HS-5 (cell line): Measurements from ENCODE around the gene SHISA9.

Experiments used
- DNase-seq: peaks from one replicate; pipeline ENCODE4 v3.0.0-alpha.2; 2012; ENCODE audit warnings: low read depth

Gene SHISA9

GRCh38 chr16:13181432-13181831 lies 280.0 kb downstream of the SHISA9 start:
- no peak for DNase-seq

GRCh38 chr16:13186813-13187212 lies 285.4 kb downstream of the SHISA9 start:
- DNase-seq: no peak

GRCh38 chr16:13189250-13189649 lies 287.9 kb downstream of the SHISA9 start:
- no peak for DNase-seq

GRCh38 chr16:13193721-13194120 lies 292.3 kb downstream of the SHISA9 start:
- DNase-seq: no peak

- no peak for DNase-seq
Observed at GRCh38 chr16:13194766-13195165, 293.4 kb downstream of the SHISA9 start.

- no peak for DNase-seq
Observed at GRCh38 chr16:13203725-13204124, 302.3 kb downstream of the SHISA9 start.

- no peak for DNase-seq
Observed at GRCh38 chr16:13205352-13205751, 304.0 kb downstream of the SHISA9 start.

GRCh38 chr16:13206606-13207005 lies 305.2 kb downstream of the SHISA9 start:
- no peak for DNase-seq

- no peak for DNase-seq
Observed at GRCh38 chr16:13207151-13207550, 305.8 kb downstream of the SHISA9 start.

- no peak for DNase-seq
Observed at GRCh38 chr16:13223666-13224065, 322.3 kb downstream of the SHISA9 start.

GRCh38 chr16:13229039-13229438 lies 327.6 kb downstream of the SHISA9 start:
- no peak for DNase-seq

- no peak for DNase-seq
Observed at GRCh38 chr16:13231365-13231764, 330.0 kb downstream of the SHISA9 start.

- no peak for DNase-seq
Observed at GRCh38 chr16:13234999-13235398, 333.6 kb downstream of the SHISA9 start.

GRCh38 chr16:13236308-13236707 lies 334.9 kb downstream of the SHISA9 start:
- DNase-seq: no peak

- no peak for DNase-seq
Observed at GRCh38 chr16:13238182-13238581, 336.8 kb downstream of the SHISA9 start.

- DNase-seq: no peak
Observed at GRCh38 chr16:13242201-13242600, 340.8 kb downstream of the SHISA9 start.

GRCh38 chr16:13244770-13245169 lies 343.4 kb downstream of the SHISA9 start:
- no peak for DNase-seq

- DNase-seq: no peak
Observed at GRCh38 chr16:13245713-13246377, 344.4 kb downstream of the SHISA9 start.

GRCh38 chr16:13254998-13255614 lies 353.7 kb downstream of the SHISA9 start:
- no peak for DNase-seq

GRCh38 chr16:13262270-13263090 lies 361.1 kb downstream of the SHISA9 start:
- DNase-seq: no peak

- DNase-seq: no peak
Observed at GRCh38 chr16:13264749-13265552, 363.6 kb downstream of the SHISA9 start.

- no peak for DNase-seq
Observed at GRCh38 chr16:13269359-13269758, 368.0 kb downstream of the SHISA9 start.
